Astrocyte of the spinal cord (primary cell): ENCODE results near the gene MCF2.
A peak's percentile ranks its signal among the peaks of the same experiment; 100 is the strongest.

Experiments used
- DNase-seq: peaks from one replicate; pipeline ENCODE4 v3.0.0; 2011; ENCODE audit warnings: low read depth, low spot score
- H3K4me3 ChIP-seq: 2 replicates; pipeline ENCODE4 v1.5.1; 2011; ENCODE audit warnings: low read depth, mild to moderate bottlenecking, low read length, moderate library complexity
- CTCF ChIP-seq: IDR thresholded peaks from 2 replicates; pipeline ENCODE4 v1.5.1; 2012; ENCODE audit warnings: low read depth, mild to moderate bottlenecking, low read length, inconsistent platforms
- in situ Hi-C: cut with HindIII; loops from 2 replicates; pipeline ENCODE4 v1.10.0; 2017; ENCODE audit warnings: low sequenced_read_pairs

Gene MCF2

GRCh38 chrX:139734996-139735395 lies 27.0 kb upstream of the MCF2 start:
- no peak for DNase-seq
- in situ Hi-C loops = no loop called here
- no peak overlapping the region for H3K4me3 ChIP-seq
- TF ChIP-seq CTCF = no peak

DNA sequence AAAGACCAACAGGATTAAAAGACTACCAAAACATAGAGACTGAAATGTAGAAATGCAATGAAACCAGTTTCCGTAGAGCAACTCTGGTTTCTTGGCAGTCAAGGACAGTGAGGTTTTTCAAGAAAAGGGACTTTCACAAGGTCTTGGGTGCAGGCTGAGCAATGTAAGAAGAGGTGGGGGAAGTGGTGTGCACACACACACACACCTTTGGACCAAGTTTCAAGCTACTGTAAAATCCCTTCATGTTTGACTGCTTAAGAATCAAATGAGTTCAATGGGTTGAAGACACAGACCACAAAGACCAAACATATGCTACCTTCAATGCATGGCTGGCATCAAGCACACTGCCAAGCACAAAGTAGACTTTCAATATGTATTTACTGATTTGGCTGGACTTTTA lies 17.8 kb upstream of the MCF2 start:
- no peak for TF ChIP-seq CTCF
- H3K4me3 ChIP-seq = no peak overlapping the region
- DNase-seq = no peak
- in situ Hi-C loops = no loop called here

DNA sequence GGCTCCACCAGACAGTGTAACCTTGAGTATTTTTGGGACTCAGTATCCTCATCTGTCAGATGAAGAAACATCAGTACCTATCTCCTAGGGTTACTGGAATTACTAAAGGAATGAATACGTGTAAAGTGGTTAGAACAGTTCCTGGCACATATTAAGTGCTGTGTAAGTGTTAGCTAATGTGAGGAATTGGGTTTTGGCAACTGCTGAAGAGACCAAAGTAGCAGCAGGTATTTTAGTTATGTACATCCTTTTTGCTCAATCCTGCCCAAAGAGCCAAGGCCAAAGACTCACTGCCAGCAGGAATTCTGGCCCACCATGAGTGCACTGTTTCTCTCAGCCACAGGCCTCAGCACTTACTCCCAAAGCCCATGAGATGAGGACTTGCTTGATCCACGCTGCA lies 16.7 kb upstream of the MCF2 start:
- DNase-seq = no peak
- no peak overlapping the region for H3K4me3 ChIP-seq
- in situ Hi-C loops = no loop called here
- TF ChIP-seq CTCF = no peak

DNA sequence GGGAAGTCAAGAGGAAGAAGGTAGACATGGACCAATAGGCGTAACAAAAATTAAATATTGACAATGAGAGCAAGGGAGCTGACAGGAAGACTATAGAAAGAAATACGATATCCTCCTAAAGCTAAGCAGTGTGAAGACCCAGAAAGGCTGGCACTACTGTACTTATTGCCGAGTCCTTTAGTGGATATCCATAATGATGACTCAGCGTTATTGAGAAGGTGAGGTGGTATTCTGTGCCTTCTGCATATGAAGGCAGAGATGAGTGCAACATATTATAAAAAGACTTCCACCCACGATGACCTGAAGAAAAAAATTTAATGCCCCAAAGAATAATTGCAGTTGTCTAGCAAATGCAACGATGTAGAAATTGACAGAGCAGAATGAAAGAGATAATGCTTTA lies 13.0 kb upstream of the MCF2 start:
- no peak overlapping the region for H3K4me3 ChIP-seq
- no peak for TF ChIP-seq CTCF
- in situ Hi-C loops = no loop called here
- DNase-seq = no peak

DNA sequence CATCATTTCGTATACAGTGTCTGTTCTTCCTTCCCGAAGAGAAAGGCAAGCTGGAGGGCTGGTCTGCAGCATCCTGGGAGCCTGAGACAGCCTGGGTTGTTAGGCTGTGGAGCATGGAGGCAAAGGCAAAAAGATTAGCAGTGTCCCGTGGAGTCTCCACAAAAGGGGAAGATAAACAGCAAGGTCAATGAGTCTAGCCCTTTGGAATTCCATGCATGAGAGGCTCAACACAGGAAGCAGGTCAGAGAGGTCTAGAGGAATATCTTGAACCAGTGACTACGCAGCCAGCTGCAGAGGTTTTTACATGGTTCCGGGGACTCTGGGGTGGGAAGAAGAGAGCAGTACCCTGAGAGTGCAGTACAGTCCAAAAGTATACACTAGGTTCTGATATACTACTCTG lies 12.2 kb upstream of the MCF2 start:
- peak; percentile 23 for DNase-seq
- no peak overlapping the region for H3K4me3 ChIP-seq
- in situ Hi-C loops = no loop called here
- TF ChIP-seq CTCF = no peak

GRCh38 chrX:139702658-139703057 lies 5.3 kb downstream of the MCF2 start:
- H3K4me3 ChIP-seq = no peak overlapping the region
- in situ Hi-C loops = no loop called here
- no peak for DNase-seq
- no peak for TF ChIP-seq CTCF

- no peak for TF ChIP-seq CTCF
- in situ Hi-C loops = no loop called here
- H3K4me3 ChIP-seq = peak overlapping the region; percentile 11
These were observed 15.1 kb downstream of the MCF2 start for GRCh38 chrX:139692908-139693307.

More at GRCh38 chrX:139692908-139693307, 15.1 kb downstream of the MCF2 start:
- DNase-seq = no peak
